Loucy (cell line): ENCODE data around the gene FEM1A.
"Not testable (repeated sequence)": the region's sequence is repeated elsewhere in the genome, so short reads cannot be mapped to it uniquely, and the experiment has no call there.

ENCODE experiments used
- H2AFZ ChIP-seq: fragments of 200-600 bp; sonication (generic); 2 replicates; pipeline ENCODE4 v1.6.0; 2016; ENCODE audit warnings: antibody characterized with exemption, mild to moderate bottlenecking, low read length, moderate library complexity
- H3F3A ChIP-seq: fragments of 200-600 bp; 2 replicates; pipeline ENCODE4 v1.6.0; 2016; ENCODE audit warnings: antibody characterized with exemption, low read depth, mild to moderate bottlenecking
- H3K27me3 ChIP-seq: fragments of 200-600 bp; sonication (generic); 2 replicates; pipeline ENCODE4 v1.6.1; 2014; ENCODE audit warnings: low read length, mild to moderate bottlenecking; ENCODE audit not compliant: insufficient read depth, poor library complexity, severe bottlenecking
- H3K36me3 ChIP-seq: fragments of 200-600 bp; sonication (generic); 2 replicates; pipeline ENCODE4 v1.6.1; 2016; ENCODE audit warnings: low read length; ENCODE audit not compliant: insufficient read depth
- H3K4me1 ChIP-seq: fragments of 200-600 bp; sonication (generic); 2 replicates; pipeline ENCODE4 v1.5.1; 2014; ENCODE audit warnings: low read length, mild to moderate bottlenecking; ENCODE audit not compliant: insufficient read depth, poor library complexity, severe bottlenecking
- H3K4me2 ChIP-seq: fragments of 200-600 bp; sonication (generic); 2 replicates; pipeline ENCODE4 v1.6.0; 2014; ENCODE audit warnings: antibody characterized with exemption, low read length, low read depth, mild to moderate bottlenecking; ENCODE audit not compliant: poor library complexity, severe bottlenecking
- H3K4me3 ChIP-seq: fragments of 200-600 bp; sonication (generic); 2 replicates; pipeline ENCODE4 v1.5.1; 2014; ENCODE audit warnings: low read length, mild to moderate bottlenecking, mixed read lengths; ENCODE audit not compliant: poor library complexity, severe bottlenecking
- H3K79me2 ChIP-seq: fragments of 200-600 bp; sonication (generic); 2 replicates; pipeline ENCODE4 v1.6.1; 2014; ENCODE audit warnings: low read length; ENCODE audit not compliant: insufficient read depth
- H3K9ac ChIP-seq: fragments of 200-600 bp; sonication (generic); 2 replicates; pipeline ENCODE4 v1.6.0; 2014; ENCODE audit warnings: mild to moderate bottlenecking, low read depth, low read length, moderate library complexity; ENCODE audit not compliant: poor library complexity, severe bottlenecking
- H3K9me2 ChIP-seq: fragments of 200-600 bp; sonication (generic); replicated peaks from 2 replicates; pipeline ENCODE4 v1.6.1; 2016; ENCODE audit warnings: low read depth, low read length, mixed read lengths
- H3K9me3 ChIP-seq: fragments of 200-600 bp; sonication (generic); 2 replicates; pipeline ENCODE4 v1.6.1; 2014; ENCODE audit warnings: mild to moderate bottlenecking, antibody characterized with exemption, low read length, low read depth; ENCODE audit not compliant: insufficient read depth
- H4K20me1 ChIP-seq: fragments of 200-600 bp; sonication (generic); 2 replicates; pipeline ENCODE4 v1.6.0; 2014; ENCODE audit warnings: antibody characterized with exemption, low read length, mild to moderate bottlenecking; ENCODE audit not compliant: insufficient read depth, poor library complexity, severe bottlenecking
- EZH2phosphoT487 ChIP-seq: fragments of 200-600 bp; IDR thresholded peaks from 2 replicates; pipeline ENCODE4 v1.6.1; 2018; ENCODE audit warnings: antibody characterized with exemption, mild to moderate bottlenecking, moderate library complexity, borderline replicate concordance
- TF ChIP-seq, protein P1 (sequence below): fragments of 200-600 bp; sonication (generic); conservative IDR thresholded peaks from 2 replicates; pipeline ENCODE4 v1.5.1; 2014; ENCODE audit warnings: mild to moderate bottlenecking, antibody characterized with exemption, low read length

FEM1A gene

DNA sequence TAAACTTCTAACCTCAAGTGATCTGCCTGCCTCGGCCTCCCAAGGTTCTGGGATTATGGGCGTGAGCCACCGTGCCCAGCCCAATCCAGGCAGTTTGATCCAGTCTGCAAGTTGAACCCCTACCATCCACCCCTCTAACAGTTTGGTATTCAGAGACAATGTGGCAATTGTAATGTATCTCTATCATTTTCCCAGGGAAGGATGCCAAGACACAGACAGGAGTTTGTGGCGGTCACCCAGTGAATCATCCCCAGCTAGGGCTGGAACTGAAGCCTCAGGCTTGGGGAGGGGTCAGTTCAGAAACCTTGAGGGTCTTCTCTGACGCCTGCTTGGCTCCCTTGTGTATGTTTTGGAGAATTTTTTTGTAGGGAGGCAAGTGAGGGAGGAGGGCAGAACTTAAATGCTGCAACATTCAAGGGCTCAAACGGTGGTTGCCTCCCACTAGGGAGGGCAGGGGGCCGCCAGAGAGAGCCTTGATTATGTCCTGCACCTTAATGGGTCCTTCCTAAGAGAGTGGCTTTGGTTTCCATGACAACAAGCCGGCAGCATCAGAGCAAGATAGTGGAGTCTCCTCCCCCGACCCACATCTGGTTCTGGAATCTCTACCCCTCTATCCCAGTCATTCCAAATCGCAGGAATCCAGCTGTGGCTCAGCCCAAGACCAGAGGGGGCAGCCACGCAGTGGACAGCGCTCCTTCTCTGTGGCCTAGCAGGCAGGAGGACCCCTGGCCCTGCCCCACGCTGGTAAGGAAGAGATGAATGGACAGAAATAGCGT, 14.9 kb upstream of the FEM1A start:
- Histone ChIP-seq H4K20me1 (no peaks in the 10 kb centered on the region), H3K4me3 (no peak overlapping the region), H2AFZ (no peak overlapping the region), H3K36me3 (no peaks in the 10 kb centered on the region), H3F3A (no peaks in the 10 kb centered on the region), H3K9me2 (no peaks in the 10 kb centered on the region), H3K27me3 (no peaks in the 10 kb centered on the region), H3K4me2 (no peak overlapping the region), H3K79me2 (no peaks in the 10 kb centered on the region), H3K4me1 (no peaks in the 10 kb centered on the region), H3K9me3 (no peaks in the 10 kb centered on the region), H3K9ac (no peak overlapping the region)
- no peak for TF ChIP-seq EZH2phosphoT487
- TF ChIP-seq, protein P1, sequence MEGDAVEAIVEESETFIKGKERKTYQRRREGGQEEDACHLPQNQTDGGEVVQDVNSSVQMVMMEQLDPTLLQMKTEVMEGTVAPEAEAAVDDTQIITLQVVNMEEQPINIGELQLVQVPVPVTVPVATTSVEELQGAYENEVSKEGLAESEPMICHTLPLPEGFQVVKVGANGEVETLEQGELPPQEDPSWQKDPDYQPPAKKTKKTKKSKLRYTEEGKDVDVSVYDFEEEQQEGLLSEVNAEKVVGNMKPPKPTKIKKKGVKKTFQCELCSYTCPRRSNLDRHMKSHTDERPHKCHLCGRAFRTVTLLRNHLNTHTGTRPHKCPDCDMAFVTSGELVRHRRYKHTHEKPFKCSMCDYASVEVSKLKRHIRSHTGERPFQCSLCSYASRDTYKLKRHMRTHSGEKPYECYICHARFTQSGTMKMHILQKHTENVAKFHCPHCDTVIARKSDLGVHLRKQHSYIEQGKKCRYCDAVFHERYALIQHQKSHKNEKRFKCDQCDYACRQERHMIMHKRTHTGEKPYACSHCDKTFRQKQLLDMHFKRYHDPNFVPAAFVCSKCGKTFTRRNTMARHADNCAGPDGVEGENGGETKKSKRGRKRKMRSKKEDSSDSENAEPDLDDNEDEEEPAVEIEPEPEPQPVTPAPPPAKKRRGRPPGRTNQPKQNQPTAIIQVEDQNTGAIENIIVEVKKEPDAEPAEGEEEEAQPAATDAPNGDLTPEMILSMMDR = no peak

DNA sequence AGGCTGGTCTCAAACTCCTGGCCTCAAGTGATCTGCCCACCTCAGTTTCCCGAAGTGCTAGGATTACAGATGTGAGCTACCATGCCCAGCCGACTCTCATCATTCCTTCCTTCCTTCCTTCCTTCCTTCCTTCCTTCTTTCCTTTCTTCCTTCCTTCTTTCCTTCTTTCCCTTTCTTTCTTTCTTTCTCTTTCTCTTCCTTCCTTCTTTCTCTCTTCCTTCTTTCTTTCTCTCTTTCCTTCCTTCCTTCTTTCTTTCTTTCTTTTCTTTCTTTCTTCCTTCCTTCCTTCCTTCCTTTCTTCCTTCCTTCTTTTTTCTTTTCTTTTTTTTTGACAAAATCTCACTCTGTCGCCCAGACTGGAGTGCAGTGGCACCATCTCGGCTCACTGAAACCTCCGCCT, 13.4 kb upstream of the FEM1A start:
- H3K4me1 ChIP-seq, H3K27me3 ChIP-seq, H3K9me3 ChIP-seq, H3K36me3 ChIP-seq, H3K9ac ChIP-seq, H2AFZ ChIP-seq, H3K4me3 ChIP-seq, H3K4me2 ChIP-seq, H3F3A ChIP-seq, H3K79me2 ChIP-seq, H3K9me2 ChIP-seq, H4K20me1 ChIP-seq: not testable (repeated sequence)

DNA sequence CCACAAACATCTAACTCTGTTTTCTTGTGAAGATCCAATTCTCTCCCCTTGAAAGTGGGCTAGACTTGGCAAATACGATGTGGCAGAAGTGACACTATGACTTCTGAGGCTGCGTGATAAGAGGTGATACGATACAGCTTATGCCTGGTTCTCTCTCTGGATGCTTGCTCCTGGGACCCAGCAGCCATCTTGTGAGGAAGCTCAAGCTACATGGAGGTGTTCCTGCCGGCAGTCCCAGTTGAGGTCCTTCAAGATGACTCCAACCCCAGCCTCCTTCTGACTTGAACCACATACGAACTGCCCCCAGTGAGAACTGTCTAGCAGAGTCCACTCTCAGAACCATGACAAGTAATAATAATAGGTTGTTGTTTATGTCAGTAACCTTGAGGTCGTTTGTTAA, 10.7 kb upstream of the FEM1A start:
- H3K4me2 ChIP-seq = no peak overlapping the region
- H3K9me2 ChIP-seq = no peaks in the 10 kb centered on the region
- no peak overlapping the region for H3K9ac ChIP-seq
- no peaks in the 10 kb centered on the region for H3K27me3 ChIP-seq
- H4K20me1 ChIP-seq = no peaks in the 10 kb centered on the region
- no peaks in the 10 kb centered on the region for H3K79me2 ChIP-seq
- no peak for TF ChIP-seq EZH2phosphoT487
- TF ChIP-seq, protein P1 = no peak
- no peak overlapping the region for H3K4me3 ChIP-seq
- H3F3A ChIP-seq = no peaks in the 10 kb centered on the region
- H3K9me3 ChIP-seq = no peaks in the 10 kb centered on the region
- no peak overlapping the region for H2AFZ ChIP-seq
- no peaks in the 10 kb centered on the region for H3K4me1 ChIP-seq
- no peaks in the 10 kb centered on the region for H3K36me3 ChIP-seq

DNA sequence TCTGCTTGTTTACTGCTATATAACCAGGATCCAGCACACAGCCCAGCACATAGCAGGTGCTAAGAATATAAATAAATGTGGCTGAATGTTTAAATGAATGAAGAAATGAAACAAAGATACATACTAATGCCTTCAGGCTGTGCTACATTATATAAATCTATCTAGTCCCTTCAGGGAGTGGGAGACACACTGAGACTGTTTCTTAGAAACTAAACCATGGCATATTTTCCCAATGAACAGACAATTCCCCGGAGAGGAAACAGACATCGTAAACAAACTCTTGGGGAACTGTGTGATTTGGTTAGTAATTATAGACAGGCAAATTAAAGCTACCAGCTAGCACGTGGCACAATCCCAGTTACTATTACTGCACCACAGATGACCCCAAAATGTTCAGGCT, 9.7 kb upstream of the FEM1A start:
- Histone ChIP-seq H3K4me2 (no peak overlapping the region), H3F3A (no peaks in the 10 kb centered on the region), H3K9ac (no peak overlapping the region), H3K4me3 (no peak overlapping the region), H3K4me1 (no peaks in the 10 kb centered on the region), H3K9me2 (no peaks in the 10 kb centered on the region), H3K36me3 (no peaks in the 10 kb centered on the region), H3K79me2 (no peaks in the 10 kb centered on the region), H2AFZ (no peak overlapping the region), H4K20me1 (no peaks in the 10 kb centered on the region), H3K9me3 (no peaks in the 10 kb centered on the region), H3K27me3 (no peaks in the 10 kb centered on the region)
- TF ChIP-seq, protein P1 = no peak
- TF ChIP-seq EZH2phosphoT487 = no peak

DNA sequence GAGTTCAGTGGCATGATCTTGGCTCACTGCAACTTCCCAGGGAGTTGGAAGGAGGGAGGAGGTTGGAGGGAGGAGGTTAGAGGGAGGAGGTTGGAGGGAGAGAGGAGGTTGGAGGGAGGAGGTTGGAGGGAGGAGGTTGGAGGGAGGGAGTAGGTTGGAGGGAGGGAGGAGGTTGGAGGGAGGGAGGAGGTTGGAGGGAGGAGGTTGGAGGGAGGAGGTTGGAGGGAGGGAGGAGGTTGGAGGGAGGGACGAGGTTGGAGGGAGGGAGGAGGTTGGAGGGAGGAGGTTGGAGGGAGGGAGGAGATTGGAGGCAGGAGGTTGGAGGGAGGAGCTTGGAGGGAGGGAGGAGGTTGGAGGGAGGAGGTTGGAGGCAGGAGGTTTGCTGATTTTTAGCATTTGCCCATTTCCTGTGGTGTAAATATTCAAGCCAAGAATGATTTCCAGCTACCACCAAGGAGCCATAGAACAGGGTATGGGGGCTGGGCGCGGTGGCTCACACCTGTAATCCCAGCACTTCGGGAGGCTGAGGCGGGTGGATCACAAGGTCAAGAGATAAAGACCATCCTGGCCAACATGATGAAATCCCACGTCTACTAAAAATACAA, 5.0 kb upstream of the FEM1A start:
- H3K27me3 ChIP-seq, H3K4me2 ChIP-seq, H3K4me3 ChIP-seq, H3K9me2 ChIP-seq, H2AFZ ChIP-seq, H3F3A ChIP-seq, H3K79me2 ChIP-seq, H3K36me3 ChIP-seq, H3K9me3 ChIP-seq, H3K9ac ChIP-seq, H4K20me1 ChIP-seq, H3K4me1 ChIP-seq: not testable (repeated sequence)
